MM.1S (cell line): Measurements from ENCODE around the gene EIF4E.

Source experiments
- DNase-seq: peaks from one replicate; pipeline ENCODE4 v3.0.0-alpha.2; 2015
- H2AFZ ChIP-seq: fragments of 300-600 bp; sonication (generic); 2 replicates; pipeline ENCODE4 v1.6.0; 2016; ENCODE audit warnings: antibody characterized with exemption, low read length
- H3F3A ChIP-seq: fragments of 300-600 bp; sonication (generic); 2 replicates; pipeline ENCODE4 v1.6.1; 2016; ENCODE audit warnings: mild to moderate bottlenecking, antibody characterized with exemption, low read length, moderate library complexity, mixed read lengths; ENCODE audit not compliant: insufficient read depth
- H3K27ac ChIP-seq: fragments of 300-600 bp; sonication (generic); 2 replicates; pipeline ENCODE4 v1.5.1; 2016; ENCODE audit warnings: mild to moderate bottlenecking, low read length
- H3K27me3 ChIP-seq: fragments of 300-600 bp; sonication (generic); replicated peaks from 2 replicates; pipeline ENCODE4 v1.6.0; 2016; ENCODE audit warnings: low read length; ENCODE audit not compliant: insufficient read depth
- H3K36me3 ChIP-seq: fragments of 300-600 bp; sonication (generic); replicated peaks from 2 replicates; pipeline ENCODE4 v1.6.1; 2016; ENCODE audit warnings: mild to moderate bottlenecking, low read length, mixed read lengths; ENCODE audit not compliant: insufficient read depth
- H3K4me1 ChIP-seq: fragments of 300-600 bp; sonication (generic); 2 replicates; pipeline ENCODE4 v1.6.1; 2016; ENCODE audit warnings: low read length, mixed read lengths
- H3K4me2 ChIP-seq: fragments of 300-600 bp; sonication (generic); 2 replicates; pipeline ENCODE4 v1.6.0; 2016; ENCODE audit warnings: low read depth, low read length
- H3K4me3 ChIP-seq: fragments of 300-600 bp; sonication (generic); 2 replicates; pipeline ENCODE4 v1.5.1; 2016; ENCODE audit warnings: low read length, mixed read lengths
- H3K79me2 ChIP-seq: fragments of 300-600 bp; sonication (generic); 2 replicates; pipeline ENCODE4 v1.6.1; 2016; ENCODE audit warnings: mixed run types, low read length, mixed read lengths
- H3K9ac ChIP-seq: fragments of 300-600 bp; sonication (generic); 2 replicates; pipeline ENCODE4 v1.6.1; 2016; ENCODE audit warnings: low read length, mixed read lengths
- H3K9me2 ChIP-seq: fragments of 300-600 bp; sonication (generic); replicated peaks from 2 replicates; pipeline ENCODE4 v1.6.1; 2016; ENCODE audit warnings: mild to moderate bottlenecking, low read length, mixed read lengths; ENCODE audit not compliant: insufficient read depth
- H3K9me3 ChIP-seq: fragments of 300-600 bp; sonication (generic); replicated peaks from 2 replicates; pipeline ENCODE4 v1.6.1; 2016; ENCODE audit warnings: mild to moderate bottlenecking, low read length, mixed read lengths; ENCODE audit not compliant: insufficient read depth
- H4K20me1 ChIP-seq: fragments of 300-600 bp; sonication (generic); 2 replicates; pipeline ENCODE4 v1.6.1; 2016; ENCODE audit warnings: mild to moderate bottlenecking, low read length, moderate library complexity, mixed read lengths; ENCODE audit not compliant: insufficient read depth
- EZH2 ChIP-seq: fragments of 300-600 bp; sonication (generic); optimal IDR thresholded peaks from 2 replicates; pipeline ENCODE3; 2017; ENCODE audit warnings: low read depth, mild to moderate bottlenecking, antibody characterized with exemption, low read length, mixed read lengths
- EZH2phosphoT487 ChIP-seq: fragments of 300-600 bp; sonication (generic); IDR thresholded peaks from 2 replicates; pipeline ENCODE4 v1.6.1; 2018; ENCODE audit warnings: antibody characterized with exemption, low read length
- TF ChIP-seq, protein P1 (sequence below): fragments of 300-600 bp; sonication (generic); IDR thresholded peaks from 2 replicates; pipeline ENCODE4 v1.5.1; 2016; ENCODE audit warnings: antibody characterized with exemption, low read length, mixed read lengths

EIF4E gene

DNA sequence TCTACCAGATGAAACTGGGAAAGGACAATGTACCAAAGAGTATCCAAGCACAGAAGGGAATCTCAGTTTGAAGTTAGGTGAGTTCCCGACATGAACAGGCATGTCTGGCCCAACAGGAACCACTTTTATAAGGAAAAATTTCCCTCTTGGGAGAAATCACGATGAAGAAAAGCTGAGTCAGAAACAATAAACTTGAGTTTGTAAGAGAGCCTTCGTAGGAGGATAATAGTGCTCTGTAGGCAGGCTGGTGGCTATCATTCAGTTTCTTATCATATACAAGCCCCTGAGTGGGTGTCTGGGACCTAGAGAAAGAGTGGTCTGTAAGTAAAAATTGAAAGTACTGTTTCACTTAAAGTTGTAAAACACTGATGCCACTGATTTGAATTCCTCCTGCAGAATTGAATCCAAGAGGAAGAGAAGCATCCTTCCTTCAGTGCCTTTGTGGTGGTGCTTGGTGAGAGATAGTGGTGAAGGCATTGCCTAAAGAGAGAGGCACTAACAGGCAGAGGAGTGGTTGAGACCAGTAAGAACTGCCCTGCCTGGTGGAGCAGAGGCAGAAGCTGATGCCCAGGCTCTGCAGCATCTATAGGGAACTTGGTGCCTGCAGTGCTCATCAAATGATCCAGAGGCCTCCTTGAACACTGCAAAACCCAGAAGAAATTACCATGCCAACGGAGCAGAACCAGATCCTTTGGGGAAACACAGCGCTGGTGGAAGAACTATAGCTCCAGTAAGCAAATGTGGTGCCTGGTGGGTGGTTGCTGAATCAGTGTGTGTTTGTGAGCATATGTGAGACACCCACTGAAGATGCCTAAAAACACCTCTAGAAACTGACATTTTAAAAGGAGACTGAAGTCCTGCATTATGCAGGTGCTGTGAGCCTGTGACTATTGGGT lies 34.9 kb upstream of the EIF4E start:
- no peaks in the 10 kb centered on the region for H3K9me2 ChIP-seq
- H3K9ac ChIP-seq = no peak overlapping the region
- H3K27ac ChIP-seq = no peak overlapping the region
- no peak for DNase-seq
- no peak overlapping the region for H2AFZ ChIP-seq
- no peaks in the 10 kb centered on the region for H4K20me1 ChIP-seq
- H3K9me3 ChIP-seq = no peaks in the 10 kb centered on the region
- no peak overlapping the region for H3K4me3 ChIP-seq
- H3K27me3 ChIP-seq = no peaks in the 10 kb centered on the region
- TF ChIP-seq EZH2phosphoT487 = no peak
- TF ChIP-seq, protein P1, sequence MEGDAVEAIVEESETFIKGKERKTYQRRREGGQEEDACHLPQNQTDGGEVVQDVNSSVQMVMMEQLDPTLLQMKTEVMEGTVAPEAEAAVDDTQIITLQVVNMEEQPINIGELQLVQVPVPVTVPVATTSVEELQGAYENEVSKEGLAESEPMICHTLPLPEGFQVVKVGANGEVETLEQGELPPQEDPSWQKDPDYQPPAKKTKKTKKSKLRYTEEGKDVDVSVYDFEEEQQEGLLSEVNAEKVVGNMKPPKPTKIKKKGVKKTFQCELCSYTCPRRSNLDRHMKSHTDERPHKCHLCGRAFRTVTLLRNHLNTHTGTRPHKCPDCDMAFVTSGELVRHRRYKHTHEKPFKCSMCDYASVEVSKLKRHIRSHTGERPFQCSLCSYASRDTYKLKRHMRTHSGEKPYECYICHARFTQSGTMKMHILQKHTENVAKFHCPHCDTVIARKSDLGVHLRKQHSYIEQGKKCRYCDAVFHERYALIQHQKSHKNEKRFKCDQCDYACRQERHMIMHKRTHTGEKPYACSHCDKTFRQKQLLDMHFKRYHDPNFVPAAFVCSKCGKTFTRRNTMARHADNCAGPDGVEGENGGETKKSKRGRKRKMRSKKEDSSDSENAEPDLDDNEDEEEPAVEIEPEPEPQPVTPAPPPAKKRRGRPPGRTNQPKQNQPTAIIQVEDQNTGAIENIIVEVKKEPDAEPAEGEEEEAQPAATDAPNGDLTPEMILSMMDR = no peak
- TF ChIP-seq EZH2 = no peak
- no peaks in the 10 kb centered on the region for H3K4me1 ChIP-seq
- no peaks in the 10 kb centered on the region for H3K79me2 ChIP-seq
- no peaks in the 10 kb centered on the region for H3F3A ChIP-seq
- H3K36me3 ChIP-seq = no peaks in the 10 kb centered on the region
- H3K4me2 ChIP-seq = no peak overlapping the region

DNA sequence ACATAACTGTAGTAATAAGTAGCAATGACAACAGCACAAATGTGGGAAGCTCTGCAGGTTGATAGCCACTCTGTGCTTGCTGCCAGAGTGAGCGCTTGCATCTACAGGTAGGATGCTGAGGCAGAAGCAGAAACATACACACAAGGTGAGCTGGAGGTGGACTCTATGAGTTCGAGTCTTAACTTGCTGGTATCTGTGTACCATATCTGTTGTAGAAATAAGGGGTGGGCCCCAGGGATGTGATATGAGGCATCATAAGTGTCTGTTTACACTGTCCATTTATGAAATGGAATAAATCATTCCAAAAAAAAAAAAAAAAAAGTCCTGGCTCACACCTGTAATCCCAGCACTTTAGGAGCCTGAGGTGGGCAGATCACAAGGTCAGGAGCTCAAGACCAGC lies 32.8 kb upstream of the EIF4E start:
- H3K27ac ChIP-seq = no peak overlapping the region
- H3K79me2 ChIP-seq = no peaks in the 10 kb centered on the region
- no peak overlapping the region for H3K4me2 ChIP-seq
- H3K4me3 ChIP-seq = no peak overlapping the region
- no peaks in the 10 kb centered on the region for H3K36me3 ChIP-seq
- H3K9me2 ChIP-seq = no peaks in the 10 kb centered on the region
- no peaks in the 10 kb centered on the region for H4K20me1 ChIP-seq
- TF ChIP-seq, protein P1 = no peak
- no peak for TF ChIP-seq EZH2
- TF ChIP-seq EZH2phosphoT487 = no peak
- H3K9ac ChIP-seq = no peak overlapping the region
- no peaks in the 10 kb centered on the region for H3K4me1 ChIP-seq
- DNase-seq = no peak
- H3K9me3 ChIP-seq = no peaks in the 10 kb centered on the region
- no peak overlapping the region for H2AFZ ChIP-seq
- H3F3A ChIP-seq = no peaks in the 10 kb centered on the region
- no peaks in the 10 kb centered on the region for H3K27me3 ChIP-seq

GRCh38 chr4:98959411-98959810 lies 30.5 kb upstream of the EIF4E start:
- Histone ChIP-seq H3F3A (no peaks in the 10 kb centered on the region), H3K27me3 (no peaks in the 10 kb centered on the region), H3K9ac (no peak overlapping the region), H3K79me2 (no peaks in the 10 kb centered on the region), H3K27ac (no peak overlapping the region), H3K4me3 (no peak overlapping the region), H2AFZ (no peak overlapping the region), H4K20me1 (no peaks in the 10 kb centered on the region), H3K4me1 (no peaks in the 10 kb centered on the region), H3K4me2 (no peak overlapping the region), H3K9me2 (no peaks in the 10 kb centered on the region), H3K9me3 (no peaks in the 10 kb centered on the region), H3K36me3 (no peaks in the 10 kb centered on the region)
- no peak for TF ChIP-seq EZH2phosphoT487
- TF ChIP-seq, protein P1 = no peak
- TF ChIP-seq EZH2 = no peak
- no peak for DNase-seq
